ENCODE data around the gene CSF2.
A peak's percentile ranks its signal among the peaks of the same experiment; 100 is the strongest.

CSF2 gene

GRCh38 chr5:132044207-132044606 lies 29.4 kb upstream of the CSF2 start:
- Histone ChIP-seq H3K79me2 (ENCODE audit: control insufficient read depth, insufficient read depth, low read length) (no peaks in the 10 kb centered on the region), H2BK15ac (replicated peaks; ENCODE audit: low read depth) (no peak overlapping the region), H2AK5ac (ENCODE audit: low read length) (no peak overlapping the region), H2BK5ac (ENCODE audit: low read length) (no peak overlapping the region), H4K8ac (ENCODE audit: low read depth, low read length) (no peak overlapping the region), H3K9ac (ENCODE audit: low read length) (no peak overlapping the region), H3K27ac (ENCODE audit: low read depth, low read length) (no peak overlapping the region), H3K4me3 (ENCODE audit: low read length) (no peak overlapping the region), H3K4ac (ENCODE audit: low read depth, low read length) (no peak overlapping the region), H2BK120ac (ENCODE audit: low read depth, low read length) (no peak overlapping the region), H3K18ac (ENCODE audit: low read length) (no peak overlapping the region), H3K23ac (ENCODE audit: low read length) (no peak overlapping the region), H4K5ac (ENCODE audit: low read length) (no peak overlapping the region), H3K56ac (ENCODE audit: low read length) (no peak overlapping the region), H3K4me2 (ENCODE audit: low read length) (no peak overlapping the region), H3K4me1 (ENCODE audit: control insufficient read depth, low read depth, low read length) (no peaks in the 10 kb centered on the region), H3K27me3 (ENCODE audit: insufficient read depth, low read length, poor library complexity) (no peaks in the 10 kb centered on the region), H3K79me1 (ENCODE audit: low read length) (no peaks in the 10 kb centered on the region), H3K36me3 (ENCODE audit: control insufficient read depth, insufficient read depth, low read length) (no peaks in the 10 kb centered on the region)
- DNase-seq: no peak
- no CpG with 5 or more reads among the region's 10 CpGs for WGBS (ENCODE audit: extremely low coverage, insufficient coverage, low lambda C conversion rate)

- Histone ChIP-seq H3K27me3 (ENCODE audit: insufficient read depth, low read length, poor library complexity) (no peaks in the 10 kb centered on the region), H3K18ac (ENCODE audit: low read length) (no peak overlapping the region), H4K5ac (ENCODE audit: low read length) (no peak overlapping the region)
Observed at GRCh38 chr5:132046880-132047299, 26.7 kb upstream of the CSF2 start.

GRCh38 chr5:132049093-132049492 lies 24.5 kb upstream of the CSF2 start:
- Histone ChIP-seq H3K27ac (ENCODE audit: low read depth, low read length) (no peak overlapping the region), H3K18ac (ENCODE audit: low read length) (no peak overlapping the region), H2BK5ac (ENCODE audit: low read length) (no peak overlapping the region), H3K4ac (ENCODE audit: low read depth, low read length) (no peak overlapping the region), H2BK120ac (ENCODE audit: low read depth, low read length) (no peak overlapping the region), H3K4me3 (ENCODE audit: low read length) (no peak overlapping the region), H3K23ac (ENCODE audit: low read length) (no peak overlapping the region), H3K4me1 (ENCODE audit: control insufficient read depth, low read depth, low read length) (no peaks in the 10 kb centered on the region), H3K56ac (ENCODE audit: low read length) (no peak overlapping the region), H2BK15ac (replicated peaks; ENCODE audit: low read depth) (no peak overlapping the region), H4K8ac (ENCODE audit: low read depth, low read length) (no peak overlapping the region), H3K79me2 (ENCODE audit: control insufficient read depth, insufficient read depth, low read length) (no peaks in the 10 kb centered on the region), H3K4me2 (ENCODE audit: low read length) (no peak overlapping the region), H3K79me1 (ENCODE audit: low read length) (no peaks in the 10 kb centered on the region), H3K27me3 (ENCODE audit: insufficient read depth, low read length, poor library complexity) (no peaks in the 10 kb centered on the region), H3K36me3 (ENCODE audit: control insufficient read depth, insufficient read depth, low read length) (no peaks in the 10 kb centered on the region), H4K5ac (ENCODE audit: low read length) (no peak overlapping the region), H2AK5ac (ENCODE audit: low read length) (no peak overlapping the region), H3K9ac (ENCODE audit: low read length) (no peak overlapping the region)
- no peak for DNase-seq
- no CpG with 5 or more reads among the region's 4 CpGs for WGBS (ENCODE audit: extremely low coverage, insufficient coverage, low lambda C conversion rate)

More at GRCh38 chr5:132046880-132047299, 26.7 kb upstream of the CSF2 start:
- Histone ChIP-seq H3K79me2 (ENCODE audit: control insufficient read depth, insufficient read depth, low read length) (no peaks in the 10 kb centered on the region), H4K8ac (ENCODE audit: low read depth, low read length) (no peak overlapping the region), H2BK120ac (ENCODE audit: low read depth, low read length) (no peak overlapping the region), H3K36me3 (ENCODE audit: control insufficient read depth, insufficient read depth, low read length) (no peaks in the 10 kb centered on the region), H3K4ac (ENCODE audit: low read depth, low read length) (no peak overlapping the region), H2AK5ac (ENCODE audit: low read length) (no peak overlapping the region), H3K9ac (ENCODE audit: low read length) (no peak overlapping the region), H3K23ac (ENCODE audit: low read length) (no peak overlapping the region), H3K27ac (ENCODE audit: low read depth, low read length) (no peak overlapping the region), H3K4me3 (ENCODE audit: low read length) (no peak overlapping the region), H2BK15ac (replicated peaks; ENCODE audit: low read depth) (no peak overlapping the region), H2BK5ac (ENCODE audit: low read length) (no peak overlapping the region), H3K4me1 (ENCODE audit: control insufficient read depth, low read depth, low read length) (no peaks in the 10 kb centered on the region), H3K79me1 (ENCODE audit: low read length) (no peaks in the 10 kb centered on the region), H3K4me2 (ENCODE audit: low read length) (no peak overlapping the region), H3K56ac (ENCODE audit: low read length) (no peak overlapping the region)
- WGBS (ENCODE audit: extremely low coverage, insufficient coverage, low lambda C conversion rate): no CpG with 5 or more reads among the region's 7 CpGs
- peak; percentile 23 for DNase-seq

GRCh38 chr5:132049559-132049958 lies 24.0 kb upstream of the CSF2 start:
- Histone ChIP-seq H3K18ac (ENCODE audit: low read length) (no peak overlapping the region), H3K27ac (ENCODE audit: low read depth, low read length) (no peak overlapping the region), H3K79me2 (ENCODE audit: control insufficient read depth, insufficient read depth, low read length) (no peaks in the 10 kb centered on the region), H3K9ac (ENCODE audit: low read length) (no peak overlapping the region), H3K4me3 (ENCODE audit: low read length) (no peak overlapping the region), H3K27me3 (ENCODE audit: insufficient read depth, low read length, poor library complexity) (no peaks in the 10 kb centered on the region), H3K79me1 (ENCODE audit: low read length) (no peaks in the 10 kb centered on the region), H2BK5ac (ENCODE audit: low read length) (no peak overlapping the region), H3K23ac (ENCODE audit: low read length) (no peak overlapping the region), H3K36me3 (ENCODE audit: control insufficient read depth, insufficient read depth, low read length) (no peaks in the 10 kb centered on the region), H3K4me2 (ENCODE audit: low read length) (no peak overlapping the region), H2BK120ac (ENCODE audit: low read depth, low read length) (no peak overlapping the region), H2BK15ac (replicated peaks; ENCODE audit: low read depth) (no peak overlapping the region), H3K4ac (ENCODE audit: low read depth, low read length) (no peak overlapping the region), H3K4me1 (ENCODE audit: control insufficient read depth, low read depth, low read length) (no peaks in the 10 kb centered on the region), H4K5ac (ENCODE audit: low read length) (no peak overlapping the region), H2AK5ac (ENCODE audit: low read length) (no peak overlapping the region), H3K56ac (ENCODE audit: low read length) (no peak overlapping the region), H4K8ac (ENCODE audit: low read depth, low read length) (no peak overlapping the region)
- no CpG with 5 or more reads among the region's 12 CpGs for WGBS (ENCODE audit: extremely low coverage, insufficient coverage, low lambda C conversion rate)
- DNase-seq: no peak

GRCh38 chr5:132050136-132050535 lies 23.5 kb upstream of the CSF2 start:
- Histone ChIP-seq H3K79me1 (ENCODE audit: low read length) (no peaks in the 10 kb centered on the region), H3K9ac (ENCODE audit: low read length) (no peak overlapping the region), H3K56ac (ENCODE audit: low read length) (no peak overlapping the region), H3K4me2 (ENCODE audit: low read length) (no peak overlapping the region), H3K4ac (ENCODE audit: low read depth, low read length) (no peak overlapping the region), H3K4me1 (ENCODE audit: control insufficient read depth, low read depth, low read length) (no peaks in the 10 kb centered on the region), H2BK120ac (ENCODE audit: low read depth, low read length) (no peak overlapping the region), H3K23ac (ENCODE audit: low read length) (no peak overlapping the region), H3K27me3 (ENCODE audit: insufficient read depth, low read length, poor library complexity) (no peaks in the 10 kb centered on the region), H2BK15ac (replicated peaks; ENCODE audit: low read depth) (no peak overlapping the region), H3K36me3 (ENCODE audit: control insufficient read depth, insufficient read depth, low read length) (no peaks in the 10 kb centered on the region), H3K4me3 (ENCODE audit: low read length) (no peak overlapping the region), H2AK5ac (ENCODE audit: low read length) (no peak overlapping the region), H3K27ac (ENCODE audit: low read depth, low read length) (no peak overlapping the region), H3K79me2 (ENCODE audit: control insufficient read depth, insufficient read depth, low read length) (no peaks in the 10 kb centered on the region), H4K5ac (ENCODE audit: low read length) (no peak overlapping the region), H4K8ac (ENCODE audit: low read depth, low read length) (no peak overlapping the region), H2BK5ac (ENCODE audit: low read length) (no peak overlapping the region), H3K18ac (ENCODE audit: low read length) (no peak overlapping the region)
- no CpG with 5 or more reads among the region's 5 CpGs for WGBS (ENCODE audit: extremely low coverage, insufficient coverage, low lambda C conversion rate)
- no peak for DNase-seq

Measured in mesendoderm (in vitro differentiated cells).